Body of pancreas (tissue), 4 donors: Measurements from ENCODE around the gene TPP1. TPM values are rescaled to one million over a fixed set of nuclear protein-coding genes. Genes with fewer than 3 reads are reported as not detected.

Experiments used
- ATAC-seq: fragments of 150-250 bp; one replicate; pipeline ENCODE4 v1.9.1; 2016
- DNase-seq, 4 donors: peaks; one replicate each; pipeline ENCODE4 v3.0.0-alpha.2; 2019
- H3K27ac ChIP-seq, 4 donors: fragments of 200-600 bp; sonication (generic); 1 replicate in 3 of 4; 2 replicates in 1 of 4; pipeline versions ENCODE4 v1.5.1 to v1.6.1; 2016 to 2019; ENCODE audit warnings: mild to moderate bottlenecking in 1 of 4, mixed read lengths in 1 of 4, moderate library complexity in 1 of 4
- H3K27me3 ChIP-seq, 2 donors: fragments of 200-600 bp; sonication (generic); one replicate each; pipeline ENCODE4 v1.6.0; 2016; ENCODE audit warnings: mild to moderate bottlenecking in 1 of 2
- H3K36me3 ChIP-seq, 2 donors: fragments of 200-600 bp; sonication (generic); replicated peaks in 1 of 2; 2 replicates each; pipeline ENCODE4 v1.5.1; 2016; ENCODE audit warnings: low read depth in 2 of 2; ENCODE audit not compliant: insufficient read depth in 1 of 2
- H3K4me1 ChIP-seq: fragments of 200-600 bp; sonication (generic); one replicate; pipeline ENCODE4 v1.6.0; 2016
- H3K4me3 ChIP-seq, 2 donors: fragments of 200-600 bp; sonication (generic); 1 replicate in 1 of 2; 2 replicates in 1 of 2; pipeline ENCODE4 v1.5.1; 2016 to 2019
- H3K9me3 ChIP-seq, 3 donors: fragments of 200-600 bp; sonication (generic); 1 replicate in 2 of 3; 2 replicates in 1 of 3; pipeline ENCODE4 v1.5.1; 2016
- CTCF ChIP-seq, 7 experiments: fragments of 450-650 bp in 4 of 7; fragments of 200-600 bp in 3 of 7; sonication (generic) in 3 of 7; IDR thresholded peaks; one replicate each; pipeline ENCODE4 v1.5.1; 2016 to 2019; ENCODE audit warnings: antibody characterized with exemption in 7 of 7
- POLR2A ChIP-seq, 3 donors: fragments of 450-650 bp; IDR thresholded peaks; one replicate each; pipeline ENCODE4 v1.6.1; 2016; ENCODE audit warnings: antibody characterized with exemption in 3 of 3, mild to moderate bottlenecking in 2 of 3
- WGBS, 2 donors: methylation state at CpG; one replicate each; pipeline ENCODE4 v1.1.5; 2017; 5-methylcytosine and 5-hydroxymethylcytosine counted together
- intact Hi-C: fragments of 100-400 bp; cut with DNase I; formaldehyde crosslinking; loops from one replicate; pipeline ENCODE4 v1.15.1; 2023
- total RNA-seq, 2 donors: library from RNA; depleted of rRNA; stranded (reverse); fragments of >200 nt; gene quantifications; one replicate each; pipeline ENCODE4 v1.1.0, GENCODE V29; 2016

TPP1 gene
- total RNA-seq, 2 donors from 2014 or later = 20.8 TPM

GRCh38 chr11:6646071-6646470 is 26.8 kb upstream of the TPP1 start:
- DNase-seq (peak in 1 of 4 donors; percentile 55), ATAC-seq (peak; percentile 45)
- Histone ChIP-seq H3K27ac (no peak overlapping the region), H3K4me3 (no peak overlapping the region), H3K36me3 (no peaks in the 10 kb centered on the region), H3K4me1 (no peaks in the 10 kb centered on the region), H3K27me3 (no peaks in the 10 kb centered on the region), H3K9me3 (no peaks in the 10 kb centered on the region)
- TF ChIP-seq POLR2A (IDR thresholded peaks at IDR 0.05) (no peak), CTCF (IDR thresholded peaks at IDR 0.05) (no peak)
- 74 to 79% methylated on average over 10 to 12 of the region's 12 CpGs for WGBS, 2 donors
- intact Hi-C loops = no loop called here

GRCh38 chr11:6642957-6643356 is 23.7 kb upstream of the TPP1 start:
- ATAC-seq (no peak), DNase-seq (no peak)
- Histone ChIP-seq H3K36me3 (no peaks in the 10 kb centered on the region), H3K27ac (no peak overlapping the region), H3K4me3 (no peak overlapping the region), H3K27me3 (no peaks in the 10 kb centered on the region), H3K4me1 (peaks cover 10% of the 10 kb centered on the region), H3K9me3 (no peaks in the 10 kb centered on the region)
- 73 to 82% methylated on average over 7 of the region's 7 CpGs for WGBS, 2 donors
- TF ChIP-seq POLR2A (IDR thresholded peaks at IDR 0.05) (no peak), CTCF (IDR thresholded peaks at IDR 0.05) (no peak)
- intact Hi-C loops = no loop called here

DNA sequence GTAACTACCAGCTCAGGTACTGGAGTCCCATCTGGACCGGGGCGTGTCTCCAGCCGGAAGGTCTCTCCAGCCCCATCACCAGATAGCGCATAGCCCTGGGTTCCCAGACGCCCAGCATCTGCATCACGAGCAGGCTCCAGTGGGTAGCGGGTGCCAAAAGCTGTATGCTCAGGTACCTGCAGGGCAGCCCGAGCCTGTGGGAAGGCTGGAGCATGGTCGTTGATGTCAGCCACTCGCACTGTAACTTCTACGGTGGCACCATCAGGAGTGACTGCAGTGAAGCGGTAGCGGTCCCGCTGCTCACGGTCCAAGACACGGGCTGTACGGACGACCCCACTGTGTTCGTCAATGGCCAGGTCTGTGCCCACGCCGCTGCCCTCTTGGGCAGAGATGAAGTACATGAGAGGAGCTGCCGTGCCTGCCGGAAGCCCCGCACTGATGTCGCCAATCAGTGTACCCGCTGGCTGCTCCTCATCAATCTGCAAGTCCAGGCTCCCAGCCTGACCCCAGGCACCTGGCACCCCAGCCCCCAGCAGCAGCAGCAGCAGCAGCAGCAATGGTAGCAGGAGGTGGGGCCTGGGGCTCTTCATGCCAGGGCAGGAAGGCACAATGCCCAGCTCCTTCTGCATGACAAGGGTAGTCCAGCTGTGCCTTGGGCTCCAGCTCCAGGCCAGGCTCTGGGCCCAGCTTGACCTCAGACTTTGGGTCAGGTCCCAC is 21.9 kb upstream of the TPP1 start:
- no peak for DNase-seq
- Histone ChIP-seq H3K4me3 (no peak overlapping the region), H3K9me3 (no peaks in the 10 kb centered on the region), H3K4me1 (peaks cover 18% of the 10 kb centered on the region), H3K36me3 (no peaks in the 10 kb centered on the region), H3K27ac (no peak overlapping the region), H3K27me3 (no peaks in the 10 kb centered on the region)
- ATAC-seq = no peak
- intact Hi-C loops = no loop called here
- TF ChIP-seq POLR2A (IDR thresholded peaks at IDR 0.05) = no peak
- no peak for TF ChIP-seq CTCF (IDR thresholded peaks at IDR 0.05)
- WGBS, 2 donors = 90% methylated on average over 24 of the region's 26 CpGs; no CpG with 5 or more reads in 1 of the 2 donors

GRCh38 chr11:6640036-6640984 is 21.1 kb upstream of the TPP1 start:
- 91 to 94% methylated on average over 17 to 36 of the region's 36 CpGs for WGBS, 2 donors
- H3K4me1 ChIP-seq = peaks cover 24% of the 10 kb centered on the region
- no peaks in the 10 kb centered on the region for H3K36me3 ChIP-seq
- no peaks in the 10 kb centered on the region for H3K27me3 ChIP-seq
- TF ChIP-seq POLR2A (IDR thresholded peaks at IDR 0.05) = no peak
- no peak for TF ChIP-seq CTCF (IDR thresholded peaks at IDR 0.05)
- no peak for DNase-seq
- intact Hi-C loops = no loop called here
- no peaks in the 10 kb centered on the region for H3K9me3 ChIP-seq
- ATAC-seq = no peak
- H3K27ac ChIP-seq = no peak overlapping the region
- no peak overlapping the region for H3K4me3 ChIP-seq
